Peyer's patch (tissue), 4 donors: ENCODE results near the gene FAR2.

Experiments
- POLR2A ChIP-seq, 2 donors: fragments of 450-650 bp; IDR thresholded peaks; one replicate each; pipeline ENCODE4 v1.5.1; 2017; ENCODE audit warnings: antibody characterized with exemption in 2 of 2, mild to moderate bottlenecking in 2 of 2, moderate library complexity in 2 of 2
- TF ChIP-seq, protein P1 (sequence below), 6 experiments: fragments of 450-650 bp in 4 of 6; fragments of 200-600 bp in 2 of 6; sonication (generic) in 1 of 6; IDR thresholded peaks; one replicate each; pipeline ENCODE4 v1.5.1; 2017 to 2019; ENCODE audit warnings: antibody characterized with exemption in 6 of 6, mild to moderate bottlenecking in 3 of 6, moderate library complexity in 1 of 6

DNA sequence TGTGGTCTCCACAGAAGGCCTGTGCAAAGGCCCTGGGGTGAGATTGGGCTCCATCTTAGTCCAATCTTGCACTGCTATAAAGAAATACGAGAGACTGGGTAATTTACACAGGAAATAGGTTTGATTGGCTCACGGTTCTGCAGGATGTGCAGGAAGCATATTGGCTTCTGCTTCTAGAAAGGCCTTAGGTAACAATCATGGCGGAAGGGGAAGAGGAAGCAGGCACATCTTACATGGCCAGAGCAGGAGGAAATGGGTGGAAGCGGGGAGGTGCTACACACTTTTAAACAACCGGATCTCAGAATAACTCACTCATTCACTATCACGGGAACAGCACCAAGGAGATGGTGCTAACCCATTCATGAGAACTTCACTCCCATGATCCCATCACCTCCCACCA lies 55.4 kb downstream of the FAR2 start:
- TF ChIP-seq, protein P1, sequence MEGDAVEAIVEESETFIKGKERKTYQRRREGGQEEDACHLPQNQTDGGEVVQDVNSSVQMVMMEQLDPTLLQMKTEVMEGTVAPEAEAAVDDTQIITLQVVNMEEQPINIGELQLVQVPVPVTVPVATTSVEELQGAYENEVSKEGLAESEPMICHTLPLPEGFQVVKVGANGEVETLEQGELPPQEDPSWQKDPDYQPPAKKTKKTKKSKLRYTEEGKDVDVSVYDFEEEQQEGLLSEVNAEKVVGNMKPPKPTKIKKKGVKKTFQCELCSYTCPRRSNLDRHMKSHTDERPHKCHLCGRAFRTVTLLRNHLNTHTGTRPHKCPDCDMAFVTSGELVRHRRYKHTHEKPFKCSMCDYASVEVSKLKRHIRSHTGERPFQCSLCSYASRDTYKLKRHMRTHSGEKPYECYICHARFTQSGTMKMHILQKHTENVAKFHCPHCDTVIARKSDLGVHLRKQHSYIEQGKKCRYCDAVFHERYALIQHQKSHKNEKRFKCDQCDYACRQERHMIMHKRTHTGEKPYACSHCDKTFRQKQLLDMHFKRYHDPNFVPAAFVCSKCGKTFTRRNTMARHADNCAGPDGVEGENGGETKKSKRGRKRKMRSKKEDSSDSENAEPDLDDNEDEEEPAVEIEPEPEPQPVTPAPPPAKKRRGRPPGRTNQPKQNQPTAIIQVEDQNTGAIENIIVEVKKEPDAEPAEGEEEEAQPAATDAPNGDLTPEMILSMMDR (IDR thresholded peaks at IDR 0.05) = no peak
- no peak for TF ChIP-seq POLR2A (IDR thresholded peaks at IDR 0.05)
